ENCODE measurements around the gene NUDT21.

GRCh38 chr16:56411123-56411522 is 40.0 kb downstream of the NUDT21 start:
- no peak for TF ChIP-seq EZH2phosphoT487 (IDR thresholded peaks at IDR 0.05; ENCODE audit: borderline replicate concordance, low read length)
- no peak for TF ChIP-seq CTCF (conservative IDR thresholded peaks at IDR 0.05; ENCODE audit: low read depth, low read length)
- TF ChIP-seq EZH2 (IDR thresholded peaks at IDR 0.05; ENCODE audit: low read length, unreplicated experiment) = no peak

Data from PC-3 (cell line).